ENCODE results near the gene STK11.

STK11 gene

DNA sequence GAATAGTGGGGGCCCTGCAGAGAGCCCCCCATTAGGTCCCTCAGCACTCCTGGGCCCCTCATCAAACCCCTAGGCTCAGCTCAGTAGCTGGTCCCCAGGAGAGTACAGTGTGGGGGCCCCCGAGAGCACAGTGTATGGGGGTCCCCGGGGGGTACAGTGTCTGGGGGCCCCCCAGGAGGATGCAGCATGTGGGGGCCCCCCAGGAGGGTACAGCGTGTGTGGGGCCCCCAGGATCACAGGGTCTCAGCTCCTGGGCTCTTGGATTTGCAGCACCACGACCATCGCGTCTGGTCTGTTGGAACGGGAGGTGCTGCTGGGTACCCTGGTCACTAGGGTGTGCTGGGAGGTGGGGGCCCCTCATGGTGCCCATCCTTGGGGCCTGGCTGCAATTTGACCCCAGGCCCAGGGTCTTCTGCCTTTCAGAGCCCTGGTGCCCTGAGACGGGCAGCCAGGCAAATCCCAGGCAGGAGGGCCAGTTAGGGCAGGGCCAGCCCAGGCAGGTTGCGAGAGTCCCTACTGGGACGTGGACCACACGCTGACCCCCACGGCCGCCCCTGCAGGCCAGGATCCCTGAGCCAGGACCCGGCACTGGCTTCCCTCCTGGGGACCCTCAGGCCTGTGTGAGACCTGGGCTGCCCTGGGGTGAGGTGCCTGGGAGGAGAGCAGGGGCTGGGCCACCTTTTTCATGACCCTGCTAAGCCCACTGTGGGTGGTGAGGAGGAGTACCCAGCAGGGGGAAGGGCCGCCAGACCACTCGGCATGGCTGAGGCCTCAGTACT, 18.7 kb downstream of the STK11 start:
- no peak overlapping the region for H3K4me3 ChIP-seq (ENCODE audit: low read depth, low read length)
- TF ChIP-seq, protein P1, sequence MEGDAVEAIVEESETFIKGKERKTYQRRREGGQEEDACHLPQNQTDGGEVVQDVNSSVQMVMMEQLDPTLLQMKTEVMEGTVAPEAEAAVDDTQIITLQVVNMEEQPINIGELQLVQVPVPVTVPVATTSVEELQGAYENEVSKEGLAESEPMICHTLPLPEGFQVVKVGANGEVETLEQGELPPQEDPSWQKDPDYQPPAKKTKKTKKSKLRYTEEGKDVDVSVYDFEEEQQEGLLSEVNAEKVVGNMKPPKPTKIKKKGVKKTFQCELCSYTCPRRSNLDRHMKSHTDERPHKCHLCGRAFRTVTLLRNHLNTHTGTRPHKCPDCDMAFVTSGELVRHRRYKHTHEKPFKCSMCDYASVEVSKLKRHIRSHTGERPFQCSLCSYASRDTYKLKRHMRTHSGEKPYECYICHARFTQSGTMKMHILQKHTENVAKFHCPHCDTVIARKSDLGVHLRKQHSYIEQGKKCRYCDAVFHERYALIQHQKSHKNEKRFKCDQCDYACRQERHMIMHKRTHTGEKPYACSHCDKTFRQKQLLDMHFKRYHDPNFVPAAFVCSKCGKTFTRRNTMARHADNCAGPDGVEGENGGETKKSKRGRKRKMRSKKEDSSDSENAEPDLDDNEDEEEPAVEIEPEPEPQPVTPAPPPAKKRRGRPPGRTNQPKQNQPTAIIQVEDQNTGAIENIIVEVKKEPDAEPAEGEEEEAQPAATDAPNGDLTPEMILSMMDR (conservative IDR thresholded peaks at IDR 0.05; ENCODE audit: low read depth, low read length): no peak
- DNase-seq (ENCODE audit: low read depth): no peak

DNA sequence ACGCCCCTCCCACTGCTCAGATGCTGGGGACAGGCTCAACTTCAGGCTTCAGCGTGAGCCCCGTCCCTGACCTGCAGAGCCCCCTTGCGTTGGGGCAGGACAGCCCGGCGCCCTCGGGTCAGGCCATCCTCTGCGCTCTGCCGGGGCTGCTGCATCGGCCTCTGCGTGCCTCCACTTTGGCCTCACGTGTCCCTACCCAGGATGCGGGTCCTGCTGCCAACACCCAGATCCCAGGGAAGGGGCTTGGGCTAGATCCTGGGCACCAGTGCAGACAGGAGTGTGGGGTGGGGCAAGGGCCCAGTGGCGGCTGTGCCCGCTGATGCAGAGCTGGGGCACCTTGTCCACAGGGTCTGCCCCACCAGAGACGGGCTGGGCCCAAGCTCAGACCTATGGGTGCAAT, 19.3 kb downstream of the STK11 start:
- TF ChIP-seq, protein P1 (conservative IDR thresholded peaks at IDR 0.05; ENCODE audit: low read depth, low read length): no peak

DNA sequence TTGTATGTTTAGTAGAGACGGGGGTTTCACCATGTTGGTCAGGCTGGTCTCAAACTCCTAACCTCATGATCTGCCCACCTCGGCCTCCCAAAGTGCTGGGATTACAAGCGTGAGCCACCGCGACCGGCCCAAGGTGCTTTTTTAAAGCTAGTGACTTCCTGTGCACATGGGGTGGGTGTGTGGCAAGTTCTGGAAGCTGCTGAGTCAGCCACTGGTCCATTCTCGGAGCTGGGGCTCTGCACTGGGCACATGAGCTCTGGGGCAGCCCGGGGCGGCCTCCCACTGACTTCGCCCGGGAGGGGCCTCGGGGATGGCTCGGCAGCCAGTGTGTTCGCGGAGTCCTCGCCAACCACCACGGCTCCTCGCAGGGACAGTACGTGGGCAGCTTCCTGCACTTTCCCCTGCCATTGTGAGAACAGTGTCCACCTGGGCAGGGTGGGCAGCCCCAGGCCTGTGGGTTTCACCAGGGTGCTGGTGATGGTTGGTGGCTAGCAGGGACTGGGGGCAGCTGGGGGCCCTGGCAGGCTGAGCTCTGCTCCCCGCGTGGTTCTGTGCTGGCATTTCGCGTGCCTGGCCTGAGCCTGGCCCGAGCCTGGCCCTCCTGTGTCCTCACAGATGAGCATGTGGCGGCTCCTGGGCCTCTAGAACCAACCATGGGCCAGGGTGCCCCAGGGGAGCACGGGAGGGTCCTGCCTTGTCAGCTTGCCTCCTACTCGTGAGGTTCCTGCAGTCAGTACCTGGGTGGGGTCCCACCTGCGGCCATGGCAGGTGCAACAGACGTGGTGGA, 20.1 kb downstream of the STK11 start:
- TF ChIP-seq, protein P1 (conservative IDR thresholded peaks at IDR 0.05; ENCODE audit: low read depth, low read length): no peak
- H3K4me3 ChIP-seq (ENCODE audit: low read depth, low read length): no peak overlapping the region
- peak; percentile 31 for DNase-seq (ENCODE audit: low read depth)

More for the DNA sequence above, 19.3 kb downstream of the STK11 start:
- no peak overlapping the region for H3K4me3 ChIP-seq (ENCODE audit: low read depth, low read length)
- no peak for DNase-seq (ENCODE audit: low read depth)

DNA sequence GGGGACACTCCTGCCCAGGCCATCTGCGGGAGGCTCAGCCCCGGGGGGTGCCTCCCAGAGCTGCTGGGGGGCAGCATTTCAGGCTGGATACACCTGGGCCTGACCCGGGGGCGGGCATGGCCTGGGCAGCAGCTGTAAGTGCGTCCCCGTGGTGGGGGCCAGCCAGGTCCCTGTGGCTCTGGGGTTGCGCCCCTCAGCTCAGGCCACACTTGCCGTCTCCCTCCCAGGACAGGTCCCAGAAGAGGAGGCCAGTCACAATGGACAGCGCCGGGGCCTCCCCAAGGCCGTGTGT, 20.6 kb downstream of the STK11 start:
- no peak overlapping the region for H3K4me3 ChIP-seq (ENCODE audit: low read depth, low read length)
- TF ChIP-seq, protein P1 (conservative IDR thresholded peaks at IDR 0.05; ENCODE audit: low read depth, low read length): no peak
- no peak for DNase-seq (ENCODE audit: low read depth)

DNA sequence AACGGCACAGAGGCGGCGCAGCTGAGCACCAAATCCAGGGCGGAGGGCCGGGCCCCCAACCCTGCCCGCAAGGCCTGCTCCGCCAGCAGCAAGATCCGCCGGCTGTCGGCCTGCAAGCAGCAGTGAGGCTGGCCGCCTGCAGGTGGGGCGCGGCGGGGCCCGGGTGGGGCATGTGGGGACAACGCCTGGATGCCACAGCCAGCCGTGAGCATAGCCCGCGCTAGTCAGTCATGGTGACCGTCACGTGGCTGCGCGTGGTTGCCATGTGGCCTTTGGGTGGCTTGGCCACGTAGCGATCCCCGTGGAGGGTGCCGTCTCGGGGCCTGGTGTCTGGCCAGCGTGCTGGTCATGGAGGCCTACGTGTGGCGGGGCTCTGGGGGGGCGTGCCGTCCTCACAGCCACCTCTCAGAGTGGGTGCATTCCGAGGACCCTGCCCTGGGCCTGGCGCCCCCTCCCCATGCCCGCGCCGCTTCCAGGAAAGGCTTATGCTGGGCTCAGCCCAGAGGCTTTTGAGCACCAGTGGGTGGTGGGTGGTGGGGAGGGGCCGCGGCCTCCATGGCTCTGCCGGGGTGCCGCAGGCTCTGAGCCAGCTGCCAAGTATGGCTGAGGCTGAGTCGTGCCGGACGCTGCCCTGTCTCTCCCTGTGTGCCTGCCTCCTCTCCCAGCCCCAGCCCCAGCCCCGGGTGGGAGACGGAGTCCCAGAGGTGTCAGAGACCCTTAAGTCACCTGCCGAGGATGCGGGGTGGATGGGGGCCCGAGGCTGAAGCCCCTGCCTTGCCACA, 21.1 kb downstream of the STK11 start:
- TF ChIP-seq, protein P1 (conservative IDR thresholded peaks at IDR 0.05; ENCODE audit: low read depth, low read length): no peak
- no peak for DNase-seq (ENCODE audit: low read depth)
- no peak overlapping the region for H3K4me3 ChIP-seq (ENCODE audit: low read depth, low read length)

DNA sequence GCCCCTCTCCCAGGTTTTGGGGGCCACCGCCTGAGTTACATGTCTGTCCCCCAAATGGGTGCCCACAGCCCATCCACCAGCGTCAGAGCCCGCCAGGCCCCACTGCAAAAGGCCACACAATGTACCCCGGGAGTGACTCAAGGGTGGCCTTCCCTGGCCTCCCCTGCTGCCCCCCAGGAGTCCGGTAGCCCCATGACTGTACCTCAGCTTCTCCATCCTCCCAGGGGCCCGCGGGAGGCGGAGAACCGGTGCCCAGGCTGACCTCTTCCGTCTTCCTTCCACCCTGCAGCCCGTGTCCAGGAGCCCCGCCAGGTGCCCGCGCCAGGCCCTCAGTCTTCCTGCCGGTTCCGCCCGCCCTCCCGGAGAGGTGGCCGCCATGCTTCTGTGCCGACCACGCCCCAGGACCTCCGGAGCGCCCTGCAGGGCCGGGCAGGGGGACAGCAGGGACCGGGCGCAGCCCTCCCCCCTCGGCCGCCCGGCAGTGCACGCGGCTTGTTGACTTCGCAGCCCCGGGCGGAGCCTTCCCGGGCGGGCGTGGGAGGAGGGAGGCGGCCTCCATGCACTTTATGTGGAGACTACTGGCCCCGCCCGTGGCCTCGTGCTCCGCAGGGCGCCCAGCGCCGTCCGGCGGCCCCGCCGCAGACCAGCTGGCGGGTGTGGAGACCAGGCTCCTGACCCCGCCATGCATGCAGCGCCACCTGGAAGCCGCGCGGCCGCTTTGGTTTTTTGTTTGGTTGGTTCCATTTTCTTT, 21.9 kb downstream of the STK11 start:
- DNase-seq (ENCODE audit: low read depth): no peak
- H3K4me3 ChIP-seq (ENCODE audit: low read depth, low read length): no peak overlapping the region
- TF ChIP-seq, protein P1 (conservative IDR thresholded peaks at IDR 0.05; ENCODE audit: low read depth, low read length): no peak
